SU-DHL-6 (cell line): ENCODE data around the gene GATA1.

Experiments used
- H2AFZ ChIP-seq: fragments of 200-600 bp; sonication (generic); 2 replicates; pipeline ENCODE4 v1.6.1; 2014; ENCODE audit warnings: low read depth, mild to moderate bottlenecking, moderate library complexity, mixed read lengths, antibody characterized with exemption, low read length; ENCODE audit not compliant: severe bottlenecking
- H3F3A ChIP-seq: fragments of 200-600 bp; shearing (Covaris generic); 2 replicates; pipeline ENCODE4 v1.6.0; 2016; ENCODE audit warnings: antibody characterized with exemption, mild to moderate bottlenecking; ENCODE audit not compliant: insufficient read depth
- H3K27ac ChIP-seq: fragments of 200-600 bp; sonication (generic); 2 replicates; pipeline ENCODE4 v1.5.1; 2016; ENCODE audit warnings: low read depth, mild to moderate bottlenecking, low read length, moderate library complexity, mixed read lengths
- H3K27me3 ChIP-seq: fragments of 200-600 bp; sonication (generic), shearing (Covaris generic); 2 replicates; pipeline ENCODE4 v1.6.0; 2014; ENCODE audit warnings: mild to moderate bottlenecking, low read length
- H3K36me3 ChIP-seq: fragments of 200-600 bp; sonication (generic); 2 replicates; pipeline ENCODE4 v1.6.1; 2014; ENCODE audit warnings: mild to moderate bottlenecking, low read length, mixed read lengths
- H3K4me2 ChIP-seq: fragments of 300-600, 200-600 bp; shearing (Covaris generic), sonication (generic); 2 replicates; pipeline ENCODE4 v1.6.0; 2014; ENCODE audit warnings: low read length, low read depth, mild to moderate bottlenecking; ENCODE audit not compliant: poor library complexity, severe bottlenecking
- H3K4me3 ChIP-seq: fragments of 200-600 bp; sonication (generic); 2 replicates; pipeline ENCODE4 v1.5.1; 2014; ENCODE audit warnings: antibody characterized with exemption, low read length, mild to moderate bottlenecking, mixed read lengths; ENCODE audit not compliant: insufficient read depth, poor library complexity, severe bottlenecking
- H3K79me2 ChIP-seq: fragments of 200-600 bp; sonication (generic); 2 replicates; pipeline ENCODE4 v1.6.1; 2014; ENCODE audit warnings: mild to moderate bottlenecking, low read length, moderate library complexity; ENCODE audit not compliant: insufficient read depth
- H3K9ac ChIP-seq: fragments of 200-600 bp; sonication (generic); 2 replicates; pipeline ENCODE4 v1.7.0; 2014; ENCODE audit warnings: mild to moderate bottlenecking, low read length
- H3K9me2 ChIP-seq: fragments of 200-600 bp; sonication (generic); replicated peaks from 2 replicates; pipeline ENCODE4 v1.6.1; 2014; ENCODE audit warnings: low read length; ENCODE audit not compliant: insufficient read depth
- H3K9me3 ChIP-seq: fragments of 200-600 bp; sonication (generic); 2 replicates; pipeline ENCODE4 v1.6.1; 2014; ENCODE audit warnings: low read length, mixed read lengths; ENCODE audit not compliant: insufficient read depth
- H4K20me1 ChIP-seq: fragments of 200-600 bp; sonication (generic); 2 replicates; pipeline ENCODE4 v1.6.1; 2014; ENCODE audit warnings: low read depth, mild to moderate bottlenecking, antibody characterized with exemption, low read length, moderate library complexity, mixed read lengths
- CTCF ChIP-seq: fragments of 200-600 bp; sonication (generic); IDR thresholded peaks from one replicate; pipeline ENCODE4 v1.5.1; 2017; ENCODE audit warnings: antibody characterized with exemption, mild to moderate bottlenecking, low read length, moderate library complexity; ENCODE audit not compliant: insufficient read depth, poor library complexity, severe bottlenecking
- EZH2phosphoT487 ChIP-seq: fragments of 200-600 bp; sonication (generic), shearing (Covaris generic); conservative IDR thresholded peaks from 2 replicates; pipeline ENCODE4 v1.6.1; 2018; ENCODE audit warnings: mild to moderate bottlenecking, antibody characterized with exemption, low read length, moderate library complexity, mixed read lengths

The GATA1 gene

GRCh38 chrX:48786341-48786800 lies at the start of gene GATA1:
TSS of gene GATA1 (plus strand) at chrX:48786590. CDS start at chrX:48791110, 4,520 bp downstream.
- no peaks in the 10 kb centered on the region for H3K79me2 ChIP-seq
- H3K36me3 ChIP-seq = no peaks in the 10 kb centered on the region
- H2AFZ ChIP-seq = no peak within 1 kb of the TSS
- no peak within 1 kb of the TSS for H3K9ac ChIP-seq
- H3F3A ChIP-seq = no peaks in the 10 kb centered on the region
- H3K4me3 ChIP-seq = no peak within 1 kb of the TSS
- no peaks in the 10 kb centered on the region for H3K27me3 ChIP-seq
- H4K20me1 ChIP-seq = no peaks in the 10 kb centered on the region
- H3K9me3 ChIP-seq = no peaks in the 10 kb centered on the region
- TF ChIP-seq CTCF = no peak
- no peak for TF ChIP-seq EZH2phosphoT487
- no peak within 1 kb of the TSS for H3K4me2 ChIP-seq
- no peaks in the 10 kb centered on the region for H3K9me2 ChIP-seq
- H3K27ac ChIP-seq = no peak within 1 kb of the TSS

- H3K27me3 ChIP-seq = no peaks in the 10 kb centered on the region
- H3K9ac ChIP-seq = peak overlapping the region; percentile 56
- peak overlapping the region; percentile 53 for H3K4me3 ChIP-seq
- no peaks in the 10 kb centered on the region for H3K9me3 ChIP-seq
- H3K4me2 ChIP-seq = peak overlapping the region; percentile 76
- H3K27ac ChIP-seq = peak overlapping the region; percentile 40
- H4K20me1 ChIP-seq = no peaks in the 10 kb centered on the region
- H3K9me2 ChIP-seq = no peaks in the 10 kb centered on the region
- H3K36me3 ChIP-seq = no peaks in the 10 kb centered on the region
- no peaks in the 10 kb centered on the region for H3F3A ChIP-seq
- no peaks in the 10 kb centered on the region for H3K79me2 ChIP-seq
- peak overlapping the region; percentile 77 for H2AFZ ChIP-seq
- TF ChIP-seq EZH2phosphoT487 (no peak), CTCF (no peak)
Measured at GRCh38 chrX:48736878-48737212, 49.5 kb upstream of the GATA1 start.

- H3K9ac ChIP-seq = peak overlapping the region; percentile 65
- TF ChIP-seq EZH2phosphoT487 (no peak), CTCF (no peak)
- H3K9me3 ChIP-seq = no peaks in the 10 kb centered on the region
- H2AFZ ChIP-seq = peak overlapping the region; percentile 83
- peak overlapping the region; percentile 86 for H3K27ac ChIP-seq
- H3F3A ChIP-seq = no peaks in the 10 kb centered on the region
- no peaks in the 10 kb centered on the region for H3K27me3 ChIP-seq
- H3K79me2 ChIP-seq = no peaks in the 10 kb centered on the region
- H3K4me2 ChIP-seq = peak overlapping the region; percentile 92
- H3K9me2 ChIP-seq = no peaks in the 10 kb centered on the region
- H3K36me3 ChIP-seq = no peaks in the 10 kb centered on the region
- H3K4me3 ChIP-seq = peak overlapping the region; percentile 66
- no peaks in the 10 kb centered on the region for H4K20me1 ChIP-seq
Measured at GRCh38 chrX:48737213-48737938, 49.0 kb upstream of the GATA1 start.
